Measurements from ENCODE around the gene ENPP6. TPM values are rescaled to one million over a fixed set of nuclear protein-coding genes. Genes with fewer than 3 reads are reported as not detected.

The ENPP6 gene
- total RNA-seq, 4 donors from 2014 or later: 0.97 TPM; not detected in 3

GRCh38 chr4:184174571-184175488 is 42.8 kb downstream of the ENPP6 start:
- no peak overlapping the region for H3K4me3 ChIP-seq
- TF ChIP-seq, protein P1, sequence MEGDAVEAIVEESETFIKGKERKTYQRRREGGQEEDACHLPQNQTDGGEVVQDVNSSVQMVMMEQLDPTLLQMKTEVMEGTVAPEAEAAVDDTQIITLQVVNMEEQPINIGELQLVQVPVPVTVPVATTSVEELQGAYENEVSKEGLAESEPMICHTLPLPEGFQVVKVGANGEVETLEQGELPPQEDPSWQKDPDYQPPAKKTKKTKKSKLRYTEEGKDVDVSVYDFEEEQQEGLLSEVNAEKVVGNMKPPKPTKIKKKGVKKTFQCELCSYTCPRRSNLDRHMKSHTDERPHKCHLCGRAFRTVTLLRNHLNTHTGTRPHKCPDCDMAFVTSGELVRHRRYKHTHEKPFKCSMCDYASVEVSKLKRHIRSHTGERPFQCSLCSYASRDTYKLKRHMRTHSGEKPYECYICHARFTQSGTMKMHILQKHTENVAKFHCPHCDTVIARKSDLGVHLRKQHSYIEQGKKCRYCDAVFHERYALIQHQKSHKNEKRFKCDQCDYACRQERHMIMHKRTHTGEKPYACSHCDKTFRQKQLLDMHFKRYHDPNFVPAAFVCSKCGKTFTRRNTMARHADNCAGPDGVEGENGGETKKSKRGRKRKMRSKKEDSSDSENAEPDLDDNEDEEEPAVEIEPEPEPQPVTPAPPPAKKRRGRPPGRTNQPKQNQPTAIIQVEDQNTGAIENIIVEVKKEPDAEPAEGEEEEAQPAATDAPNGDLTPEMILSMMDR (IDR thresholded peaks at IDR 0.05): no peak
- no peak for TF ChIP-seq POLR2A (IDR thresholded peaks at IDR 0.05)
- no peak overlapping the region for H3K27ac ChIP-seq
- no peaks in the 10 kb centered on the region for H3K9me3 ChIP-seq
- no peaks in the 10 kb centered on the region for H3K27me3 ChIP-seq
- no peaks in the 10 kb centered on the region for H3K36me3 ChIP-seq
- no peaks in the 10 kb centered on the region for H3K4me1 ChIP-seq
- DNase-seq: no peak
- intact Hi-C loops (cut with DNase I; ENCODE audit: low total_unique reads): no loop called here

DNA sequence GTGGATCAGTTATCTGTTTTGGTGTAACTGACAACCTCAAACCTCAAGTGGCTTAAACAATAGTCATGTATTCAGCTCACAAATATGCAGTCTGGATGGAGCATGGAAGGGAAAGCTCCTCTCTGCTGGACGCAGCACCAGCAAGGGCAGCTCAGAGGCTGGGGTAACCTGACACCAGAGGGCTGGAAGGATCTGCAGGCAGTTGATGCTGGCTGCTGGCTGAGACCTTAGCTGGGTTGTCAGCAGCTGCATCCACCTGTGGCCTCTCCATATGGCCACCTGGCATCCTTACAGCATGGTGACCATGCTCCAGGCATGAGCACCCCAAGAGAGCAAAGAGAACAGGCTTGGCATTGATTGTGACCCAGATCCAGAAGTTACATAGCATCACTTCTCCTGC is 46.7 kb downstream of the ENPP6 start:
- intact Hi-C loops (cut with DNase I; ENCODE audit: low total_unique reads): no loop called here
- Histone ChIP-seq H3K36me3 (no peaks in the 10 kb centered on the region), H3K4me3 (no peak overlapping the region), H3K9me3 (no peaks in the 10 kb centered on the region), H3K4me1 (no peaks in the 10 kb centered on the region), H3K27me3 (no peaks in the 10 kb centered on the region), H3K27ac (no peak overlapping the region)
- DNase-seq: no peak
- no peak for TF ChIP-seq POLR2A (IDR thresholded peaks at IDR 0.05)
- TF ChIP-seq, protein P1 (IDR thresholded peaks at IDR 0.05): no peak

GRCh38 chr4:184169225-184169867 is 48.3 kb downstream of the ENPP6 start:
- Histone ChIP-seq H3K9me3 (no peaks in the 10 kb centered on the region), H3K36me3 (no peaks in the 10 kb centered on the region), H3K4me1 (no peaks in the 10 kb centered on the region), H3K27ac (no peak overlapping the region), H3K4me3 (no peak overlapping the region), H3K27me3 (no peaks in the 10 kb centered on the region)
- no peak for DNase-seq
- TF ChIP-seq POLR2A (IDR thresholded peaks at IDR 0.05): no peak
- TF ChIP-seq, protein P1 (IDR thresholded peaks at IDR 0.05): no peak
- intact Hi-C loops (cut with DNase I; ENCODE audit: low total_unique reads): loop anchor here (5.0 to 10.0 kb wide), 2 partner anchors 327 to 695 kb away; no protein-coding TSS in a partner anchor

DNA sequence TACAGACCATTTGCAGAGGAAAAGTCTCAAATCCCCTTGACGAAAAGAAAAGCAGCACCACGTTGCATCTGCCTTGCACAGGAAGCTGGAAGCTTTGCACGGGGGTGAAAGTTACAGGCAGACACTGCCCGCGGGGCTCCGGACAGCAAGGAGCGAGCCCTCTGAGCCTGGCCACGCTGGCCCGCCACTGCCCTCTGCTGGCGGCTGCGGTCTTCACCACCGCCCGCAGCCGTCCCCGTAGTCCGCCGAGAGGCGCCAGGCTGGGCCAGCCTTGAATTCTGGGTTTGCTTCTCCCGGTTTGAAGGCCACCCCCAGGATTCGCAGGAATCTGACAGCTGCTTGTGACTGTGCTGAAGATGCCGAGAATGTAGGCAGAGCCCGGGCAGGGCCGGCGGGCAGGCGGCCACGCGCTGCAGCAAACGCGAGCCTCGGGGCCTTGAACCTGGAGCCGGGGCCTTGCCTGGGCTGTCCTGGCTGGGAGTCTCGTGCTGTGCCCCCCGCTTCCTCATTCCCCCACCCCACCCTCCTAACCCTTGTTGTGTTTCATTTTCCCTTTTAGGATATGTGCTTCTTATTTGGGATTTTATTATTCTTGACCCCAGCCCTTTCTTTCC is 49.2 kb downstream of the ENPP6 start:
- no peak for TF ChIP-seq POLR2A (IDR thresholded peaks at IDR 0.05)
- TF ChIP-seq, protein P1 (IDR thresholded peaks at IDR 0.05): peak; percentile 90 to 98 (median 93)
- no peak overlapping the region for H3K27ac ChIP-seq
- no peaks in the 10 kb centered on the region for H3K9me3 ChIP-seq
- intact Hi-C loops (cut with DNase I; ENCODE audit: low total_unique reads): loop anchor here (5.0 to 10.0 kb wide), 2 partner anchors 326 to 694 kb away; no protein-coding TSS in a partner anchor
- peak; percentile 61 to 77 for DNase-seq
- H3K4me3 ChIP-seq: no peak overlapping the region
- no peaks in the 10 kb centered on the region for H3K36me3 ChIP-seq
- H3K27me3 ChIP-seq: no peaks in the 10 kb centered on the region
- H3K4me1 ChIP-seq: no peaks in the 10 kb centered on the region

All from uterus (tissue), 4 donors.